Measurements from ENCODE around the gene TNPO2.

Gene TNPO2

DNA sequence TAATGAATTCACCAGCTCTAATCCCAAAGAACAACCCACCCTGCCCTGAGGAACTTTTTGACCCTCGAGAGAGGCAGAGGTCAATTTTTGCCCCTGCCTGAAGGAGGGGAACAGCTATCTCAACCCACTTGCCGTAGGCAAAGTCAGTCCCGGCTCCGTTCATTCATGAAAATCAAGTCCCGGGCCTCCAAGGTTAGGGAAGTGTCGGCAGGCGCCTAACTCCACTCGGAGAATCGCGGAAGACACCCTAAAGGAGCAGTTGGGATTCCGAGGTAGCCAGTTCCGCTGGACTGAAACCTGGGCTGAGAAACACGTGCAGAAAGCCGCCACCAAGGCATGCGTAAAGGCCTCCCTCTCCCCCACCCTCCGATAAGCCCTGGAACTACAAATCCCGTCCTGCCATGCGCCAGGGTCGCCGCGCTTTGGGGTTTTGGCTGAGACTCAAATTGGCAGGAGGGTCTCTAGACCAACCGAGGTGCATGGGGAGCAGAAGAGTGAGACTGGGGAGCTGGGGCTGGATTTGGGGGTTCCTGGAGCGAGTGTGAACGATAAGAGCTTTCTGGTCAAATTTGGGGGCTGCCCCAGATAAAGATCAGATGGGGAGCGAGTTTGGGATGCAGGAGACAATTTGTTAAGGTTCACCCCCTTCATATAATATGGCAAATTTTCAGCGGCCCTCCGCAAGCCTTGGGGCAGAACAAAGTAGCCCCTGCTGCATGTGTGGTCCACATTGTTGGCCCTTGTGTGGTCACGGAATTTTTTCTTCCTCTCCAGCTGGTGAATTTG is at the start of gene TNPO2:
TSS of gene TNPO2 (minus strand) at position 292 of the 786 bp plus-strand sequence. CDS start 2,955 bp downstream, outside the sequence.
- DNase-seq (ENCODE audit: low read depth in 2 of 2): peak; percentile 58 to 69

DNA sequence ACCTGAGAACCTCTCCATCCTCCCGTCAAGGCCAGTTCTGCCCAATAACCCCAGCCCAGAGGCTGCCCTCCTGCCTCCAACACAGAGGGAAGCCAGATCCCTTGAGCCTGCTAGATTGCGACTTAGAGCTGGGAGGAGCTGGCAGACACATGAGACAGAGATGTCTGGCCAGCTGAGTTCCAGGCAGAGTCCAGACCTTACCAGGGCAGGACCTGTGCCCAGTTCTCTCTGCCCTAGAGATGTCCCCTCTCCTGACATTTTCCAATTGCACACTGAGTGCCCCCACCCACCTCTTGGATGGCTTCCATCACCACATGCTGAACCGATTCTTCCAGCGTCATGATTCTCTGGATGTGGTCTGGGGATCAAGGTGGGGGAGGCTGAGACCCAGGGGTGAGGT is 48.6 kb upstream of the TNPO2 start:
- no peak for DNase-seq (ENCODE audit: low read depth in 2 of 2)

DNA sequence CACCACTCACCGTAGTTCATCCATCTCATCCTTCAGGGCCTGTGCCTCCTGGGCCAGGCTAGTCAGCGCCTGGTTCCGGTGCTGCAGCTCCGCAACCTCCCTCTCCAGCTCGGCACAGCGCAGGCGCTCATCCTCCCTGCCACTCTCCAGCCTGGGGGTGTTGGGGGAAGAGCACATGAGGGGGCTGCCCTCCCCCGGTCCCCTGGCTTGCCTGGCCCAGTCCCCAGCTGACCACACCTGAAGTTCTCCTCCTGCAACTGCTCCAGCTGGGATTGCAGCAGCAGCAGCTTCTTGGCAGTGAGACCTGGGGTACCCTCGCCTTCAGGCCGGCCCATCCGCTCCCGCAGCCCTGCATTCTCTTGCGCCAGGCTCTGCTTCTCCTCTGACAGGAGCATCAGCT is 47.2 kb upstream of the TNPO2 start:
- DNase-seq (ENCODE audit: low read depth in 2 of 2): no peak

DNA sequence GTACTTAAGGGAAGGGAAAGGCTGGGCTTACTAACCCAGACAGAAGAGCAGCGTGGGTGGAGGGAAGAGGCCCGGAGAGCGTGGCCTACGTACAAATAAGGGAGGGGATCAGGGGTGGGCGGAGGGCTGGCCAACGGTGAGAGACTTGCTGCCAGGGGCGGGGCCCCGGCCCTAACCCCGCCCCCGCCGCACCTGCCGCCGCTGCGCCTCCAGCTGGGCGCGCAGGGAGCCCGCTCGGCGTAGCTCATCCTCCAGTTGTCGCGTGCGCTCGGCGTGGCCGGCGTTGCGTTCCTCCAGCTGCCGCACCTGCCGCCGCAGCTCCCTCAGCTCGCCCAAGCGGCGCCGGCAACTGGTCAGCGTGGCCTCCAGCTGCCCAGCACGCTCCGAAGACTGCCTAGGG is 46.0 kb upstream of the TNPO2 start:
- DNase-seq (ENCODE audit: low read depth in 2 of 2): peak in 1 of 2 donors; percentile 47

DNA sequence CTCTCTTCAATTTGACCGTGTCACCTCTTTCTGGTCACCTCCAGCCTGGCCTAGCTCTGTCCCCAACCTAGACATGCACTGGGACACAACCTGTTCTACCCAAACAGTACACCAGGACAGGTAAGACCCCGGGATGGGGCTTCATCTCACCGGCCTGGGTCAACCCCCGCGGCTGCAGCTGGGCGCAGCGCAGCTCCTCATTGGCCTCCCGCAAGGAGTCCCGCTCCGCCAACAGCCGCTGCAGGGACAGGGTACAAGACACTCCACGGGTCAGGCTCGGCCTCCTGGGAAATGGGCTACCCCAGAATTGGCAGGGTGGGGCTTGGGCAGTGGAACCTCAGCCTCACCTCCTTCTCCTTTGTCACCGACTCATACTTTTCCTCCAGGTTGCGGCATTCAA is 43.9 kb upstream of the TNPO2 start:
- no peak for DNase-seq (ENCODE audit: low read depth in 2 of 2)

DNA sequence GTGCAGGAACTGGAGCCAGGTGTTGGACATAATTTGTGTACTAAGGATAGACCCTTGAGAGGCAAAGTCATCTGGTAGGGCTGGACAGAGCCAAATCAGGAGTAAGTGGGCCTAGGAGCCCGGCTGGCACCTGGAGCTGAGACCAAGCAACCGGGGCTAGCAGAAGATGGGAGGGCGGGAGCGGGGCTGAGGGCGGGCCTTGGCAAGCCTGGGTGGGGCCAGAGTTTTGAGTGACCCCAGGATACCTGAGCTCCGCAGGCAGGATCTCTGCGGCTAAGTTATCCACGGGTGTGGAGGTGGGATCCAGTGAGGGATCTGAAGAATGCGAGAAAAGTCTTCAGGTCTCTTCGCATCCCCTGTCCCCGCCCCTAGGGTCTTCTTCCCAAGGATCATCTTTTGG is 43.4 kb upstream of the TNPO2 start:
- no peak for DNase-seq (ENCODE audit: low read depth in 2 of 2)

DNA sequence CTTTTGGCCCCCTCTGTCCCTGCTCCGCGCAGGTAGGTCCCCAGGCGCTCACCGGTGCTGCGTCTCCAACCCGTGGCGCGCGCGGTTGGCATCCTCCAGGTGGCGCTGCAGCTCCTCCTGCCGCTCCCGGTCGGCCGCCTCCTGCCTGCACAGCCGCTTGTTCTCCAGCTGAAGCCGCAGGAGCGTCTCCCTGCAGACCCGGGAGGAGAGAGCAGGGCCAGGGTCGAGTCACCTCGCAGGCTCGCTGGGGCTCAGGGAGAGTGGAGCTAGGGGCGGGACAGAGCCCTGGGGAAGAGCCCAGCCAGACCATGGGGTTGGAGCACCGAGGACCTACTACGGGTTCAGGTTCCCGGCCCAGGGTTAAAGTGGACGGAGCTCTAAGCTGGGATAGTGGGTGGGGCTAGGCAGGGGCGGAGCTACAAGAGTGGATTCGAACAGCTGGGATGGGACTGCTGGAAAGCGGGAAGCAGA is 42.4 kb upstream of the TNPO2 start:
- DNase-seq (ENCODE audit: low read depth in 2 of 2): peak; percentile 69 to 82

DNA sequence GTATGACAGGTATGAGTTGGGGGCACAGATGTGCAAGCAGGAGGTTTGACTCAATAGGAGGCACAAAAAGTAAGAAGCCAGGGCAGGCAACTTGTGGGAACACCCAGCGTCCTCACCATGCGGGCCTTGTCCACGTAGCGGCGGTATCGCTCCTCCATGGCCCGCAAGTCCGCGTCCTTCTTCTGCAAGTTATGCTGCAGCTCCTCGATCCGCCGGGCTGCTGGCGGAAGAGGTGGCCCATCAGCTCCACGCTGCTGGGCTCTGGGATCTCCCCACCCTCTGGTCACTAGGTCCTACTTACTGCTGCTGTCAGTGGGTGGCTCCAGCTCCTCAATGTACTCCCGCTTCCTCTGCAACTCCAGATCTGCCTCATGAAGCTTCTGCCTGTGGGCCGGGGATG is 41.0 kb upstream of the TNPO2 start:
- DNase-seq (ENCODE audit: low read depth in 2 of 2): no peak

DNA sequence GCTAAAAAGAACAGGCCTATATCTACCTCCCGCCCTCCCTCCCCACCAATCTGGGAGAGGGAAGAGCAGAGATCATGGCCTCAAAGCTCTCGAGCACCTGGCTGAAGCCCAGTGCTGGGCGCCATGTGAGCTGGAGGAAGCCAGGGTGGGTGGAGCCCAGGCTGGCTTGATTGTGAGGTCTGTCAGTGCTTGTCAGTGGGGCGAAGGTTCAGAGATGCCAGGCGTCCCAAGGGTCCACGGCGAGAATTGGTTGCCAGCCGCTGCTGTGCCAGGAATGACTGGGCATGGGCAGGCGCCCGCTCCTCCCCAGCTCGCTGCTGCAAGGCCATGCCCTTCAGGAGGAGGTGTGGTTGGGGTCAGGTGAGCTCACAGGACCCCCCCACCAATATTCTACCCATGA is 39.4 kb upstream of the TNPO2 start:
- no peak for DNase-seq (ENCODE audit: low read depth in 2 of 2)

DNA sequence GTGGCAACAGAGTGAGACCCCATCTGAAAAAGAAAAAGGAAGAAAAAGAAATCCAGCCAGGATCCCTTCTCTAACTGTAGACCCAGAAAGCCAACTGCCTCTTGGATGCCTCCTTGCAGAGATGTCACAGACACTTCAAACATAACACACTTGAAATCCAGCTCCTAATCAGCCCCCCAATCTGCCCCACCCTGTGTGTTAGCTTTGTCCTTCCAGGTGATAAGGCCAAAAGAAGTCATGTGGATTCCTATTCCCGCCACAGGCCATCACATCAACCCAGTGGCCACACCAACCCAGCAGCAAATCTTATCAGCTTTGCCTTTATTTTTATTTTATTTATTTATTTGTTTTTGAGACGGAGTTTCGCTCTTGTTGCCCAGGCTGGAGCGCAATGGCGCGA is 36.0 kb upstream of the TNPO2 start:
- DNase-seq (ENCODE audit: low read depth in 2 of 2): no peak

DNA sequence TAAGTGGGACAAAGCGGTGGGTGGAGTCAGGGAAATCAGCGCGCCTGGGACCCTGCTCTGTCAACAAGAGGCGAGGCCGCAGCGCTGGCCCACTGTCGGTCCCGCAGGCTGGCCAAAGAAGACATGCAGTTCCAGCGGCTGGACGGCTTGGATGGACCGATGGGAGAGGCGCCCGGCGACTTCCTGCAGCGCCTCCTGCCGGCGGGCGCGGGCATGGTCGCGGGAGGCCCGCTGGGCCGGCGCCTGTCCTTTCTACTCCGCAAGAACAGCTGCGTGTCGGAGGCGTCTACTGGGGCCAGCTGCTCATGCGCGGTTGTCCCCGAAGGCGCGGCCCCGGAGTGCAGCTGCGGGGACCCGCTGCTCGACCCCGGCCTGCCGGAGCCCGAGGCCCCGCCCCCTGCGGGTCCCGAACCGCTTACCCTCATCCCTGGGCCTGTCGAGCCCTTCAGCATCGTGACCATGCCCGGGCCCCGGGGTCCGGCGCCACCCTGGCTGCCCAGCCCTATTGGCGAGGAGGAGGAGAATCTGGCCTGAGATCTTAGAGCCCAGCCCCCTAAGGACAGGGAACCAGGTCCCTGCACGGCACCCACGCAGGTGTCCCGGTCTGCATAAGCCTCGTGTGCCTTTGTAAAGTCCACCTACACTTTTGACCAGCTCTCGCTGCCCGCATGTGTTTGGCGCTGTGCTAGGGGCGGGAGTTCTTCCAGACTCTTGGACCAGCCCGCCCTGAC is 34.0 kb upstream of the TNPO2 start:
- peak; percentile 44 to 46 for DNase-seq (ENCODE audit: low read depth in 2 of 2)

DNA sequence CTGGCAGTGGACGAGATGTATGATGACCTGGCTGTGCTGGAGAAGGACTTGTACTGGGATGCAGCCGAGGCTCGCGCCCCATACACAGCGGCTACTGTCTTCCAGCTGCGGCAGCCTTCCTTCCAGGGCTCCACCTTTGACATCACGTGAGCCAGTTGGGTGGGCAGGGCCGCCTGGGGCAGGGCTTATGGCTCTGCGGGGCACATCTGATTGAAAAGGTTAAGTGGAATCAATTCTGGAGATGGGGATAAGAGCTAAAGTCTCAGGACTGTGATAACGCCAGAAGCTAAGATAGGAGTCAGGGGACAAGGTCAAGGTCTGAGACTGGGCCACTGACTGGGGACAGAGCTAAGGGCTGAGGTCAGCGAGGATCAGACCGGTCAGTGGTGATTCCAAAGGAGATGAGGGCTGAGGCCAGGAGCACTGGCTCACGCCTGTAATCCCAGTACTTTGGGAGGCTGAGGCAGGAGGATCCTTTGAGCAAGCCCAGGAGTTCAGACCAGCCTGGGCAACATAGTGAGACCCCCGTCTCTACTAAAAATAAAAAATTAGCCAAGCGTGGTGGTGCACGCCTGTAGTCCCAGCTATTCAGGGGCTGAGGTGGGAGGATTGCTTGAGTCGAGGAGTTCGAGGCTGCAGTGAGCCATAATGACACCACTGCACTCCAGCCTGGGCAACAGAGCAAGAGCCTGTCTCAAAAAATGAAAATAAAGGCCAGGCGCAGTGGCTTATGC is 32.6 kb upstream of the TNPO2 start:
- no peak for DNase-seq (ENCODE audit: low read depth in 2 of 2)

DNA sequence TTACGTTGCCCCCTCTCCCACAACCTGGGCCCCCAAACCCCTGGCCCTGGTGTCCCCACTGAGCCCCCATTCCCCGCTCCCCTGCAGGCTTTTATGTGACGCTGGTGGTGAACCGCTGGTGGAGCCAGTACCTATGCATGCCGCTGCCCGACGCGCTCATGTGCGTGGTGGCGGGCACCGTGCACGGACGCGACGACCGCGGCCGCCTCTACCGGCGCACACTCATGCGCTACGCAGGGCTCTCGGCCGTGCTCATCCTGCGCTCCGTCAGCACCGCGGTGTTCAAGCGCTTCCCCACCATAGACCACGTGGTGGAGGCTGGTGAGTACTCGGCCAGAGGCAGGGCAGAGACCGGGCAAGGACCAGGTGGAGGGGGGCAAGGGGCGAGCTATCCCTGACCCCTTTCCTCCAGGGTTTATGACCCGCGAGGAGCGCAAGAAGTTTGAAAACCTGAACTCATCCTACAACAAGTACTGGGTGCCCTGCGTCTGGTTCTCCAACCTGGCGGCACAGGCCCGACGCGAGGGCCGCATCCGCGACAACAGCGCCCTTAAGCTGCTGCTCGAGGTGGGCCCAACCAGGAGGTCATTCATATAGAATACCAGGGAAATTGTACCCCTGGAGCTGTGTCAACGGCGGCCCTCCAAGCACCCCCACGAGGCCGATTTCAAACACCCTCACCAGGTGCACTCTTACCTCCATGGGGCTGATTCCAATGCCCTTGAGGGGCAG is 30.9 kb upstream of the TNPO2 start:
- no peak for DNase-seq (ENCODE audit: low read depth in 2 of 2)

DNA sequence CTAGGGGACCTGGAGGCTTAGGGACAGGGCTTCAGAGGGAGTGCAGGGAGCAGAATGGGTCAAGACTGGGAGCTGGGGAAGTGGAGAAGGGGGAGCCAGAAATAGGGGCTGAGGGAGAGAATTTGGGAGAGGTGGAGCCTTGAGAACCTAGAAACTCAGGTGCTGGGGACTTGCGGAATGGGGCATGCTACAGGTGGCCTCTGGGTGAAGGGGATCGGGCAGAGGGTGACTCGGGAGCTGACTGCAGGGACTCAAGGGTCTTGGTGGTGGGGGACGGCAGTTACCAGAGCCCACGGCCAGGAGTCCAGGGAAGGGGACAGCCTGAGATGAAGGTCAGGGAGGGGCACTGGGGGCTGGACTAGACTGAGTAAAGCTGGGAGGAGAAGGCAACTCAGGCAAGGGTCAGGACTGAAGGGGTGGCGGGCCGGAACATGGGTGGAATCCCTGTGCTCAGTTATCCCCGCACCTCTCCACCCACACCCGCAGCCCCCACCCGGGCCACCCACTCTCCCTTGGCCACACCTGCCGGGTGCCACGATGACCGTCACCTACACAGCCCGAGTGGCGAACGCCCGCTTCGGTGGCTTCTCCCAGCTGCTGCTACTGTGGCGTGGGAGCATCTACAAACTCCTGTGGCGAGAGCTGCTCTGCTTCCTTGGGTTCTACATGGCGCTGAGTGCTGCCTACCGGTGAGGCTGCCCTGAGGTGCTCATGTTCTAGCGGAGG is 28.5 kb upstream of the TNPO2 start:
- no peak for DNase-seq (ENCODE audit: low read depth in 2 of 2)

DNA sequence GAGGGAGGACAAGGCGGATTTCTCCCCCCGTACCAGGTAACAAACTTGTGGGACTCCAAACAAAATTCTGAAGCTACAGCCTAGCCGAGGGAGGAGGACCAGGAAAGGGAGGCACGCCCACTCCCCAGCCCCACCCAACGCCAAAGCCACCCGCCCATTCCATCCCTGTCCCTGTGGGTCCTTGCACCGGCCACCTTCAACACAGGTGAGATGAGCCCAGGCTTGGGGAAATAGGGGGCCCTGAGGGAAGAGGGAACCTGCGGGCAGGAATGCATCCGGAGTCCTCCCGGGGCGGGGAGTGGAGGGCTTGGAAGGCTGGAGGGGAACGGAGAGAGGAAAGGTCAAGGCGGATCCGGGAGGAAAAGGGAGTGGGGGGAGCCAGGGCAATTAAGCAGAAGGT is 27.9 kb upstream of the TNPO2 start, which contains the start of gene BEST2:
TSS of gene BEST2 (plus strand) at position 157 of the 400 bp plus-strand sequence. CDS start 802 bp downstream, outside the sequence.
- no peak for DNase-seq (ENCODE audit: low read depth in 2 of 2)

DNA sequence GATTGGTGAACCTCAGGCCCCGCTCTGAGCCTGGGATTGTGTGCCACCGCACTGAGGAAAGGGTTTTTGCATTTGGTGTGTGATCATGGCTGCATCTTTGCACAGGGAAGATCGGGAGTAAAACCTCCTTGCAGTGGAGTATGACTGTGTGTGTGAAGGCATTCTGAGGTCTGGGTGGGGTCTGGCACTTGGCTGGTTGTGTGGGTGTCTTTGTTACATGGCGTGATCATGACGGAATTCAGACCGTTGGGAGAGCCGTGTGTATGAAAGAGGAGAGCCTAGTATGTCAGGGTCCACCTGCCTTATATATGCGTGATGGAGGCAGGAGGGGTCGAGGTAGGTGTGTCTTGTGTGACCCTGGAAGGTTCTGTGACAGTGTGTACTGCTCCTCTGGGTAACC is 27.1 kb upstream of the TNPO2 start:
- no peak for DNase-seq (ENCODE audit: low read depth in 2 of 2)

DNA sequence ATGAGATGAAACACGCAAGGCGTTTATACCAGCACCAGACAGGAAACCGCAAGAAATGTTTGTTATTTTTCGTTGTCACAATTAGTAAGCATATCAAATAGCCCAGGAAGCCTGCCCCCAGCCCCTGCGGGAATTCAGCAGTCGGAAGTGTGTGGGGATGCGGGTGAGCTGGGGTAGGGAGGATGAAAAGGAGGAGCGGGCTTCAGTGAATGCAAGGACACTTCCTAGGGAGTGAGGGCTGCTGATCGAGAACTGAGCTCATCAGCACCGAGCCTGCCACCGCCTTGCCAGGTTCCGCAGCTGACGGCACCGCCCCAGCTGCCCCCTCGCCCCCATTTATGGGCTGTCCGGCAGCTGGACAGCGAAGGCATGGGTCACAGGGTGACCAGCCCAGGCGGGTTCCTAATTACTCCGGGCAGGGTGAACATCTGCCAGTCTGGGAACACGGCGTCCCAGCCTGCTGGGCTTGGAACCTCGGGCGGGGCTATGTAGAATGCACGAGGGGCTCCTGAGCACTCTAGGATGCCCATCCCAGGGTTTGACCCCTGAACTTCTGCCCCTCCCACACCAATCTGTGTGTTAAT is 26.3 kb upstream of the TNPO2 start:
- DNase-seq (ENCODE audit: low read depth in 2 of 2): no peak

DNA sequence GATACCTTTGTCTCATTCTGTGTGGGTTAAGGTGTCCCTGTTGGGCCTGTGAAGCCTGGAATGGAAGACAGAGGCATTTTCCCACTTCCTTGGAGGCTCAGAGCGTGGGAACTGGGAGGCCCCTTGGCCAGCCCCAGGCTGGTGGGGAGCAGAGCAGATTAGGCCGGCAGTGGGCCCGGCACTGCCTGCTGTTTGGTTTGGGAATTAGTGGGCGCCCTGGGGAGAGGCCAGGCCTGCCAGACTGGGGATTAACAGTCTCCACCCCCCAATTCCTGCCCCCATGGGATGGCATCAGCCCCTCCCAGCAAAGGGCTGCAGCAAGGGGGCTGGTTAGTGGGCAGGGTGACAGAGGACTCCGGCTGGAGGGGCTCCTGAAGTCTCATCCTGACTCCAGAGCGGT is 24.8 kb upstream of the TNPO2 start:
- no peak for DNase-seq (ENCODE audit: low read depth in 2 of 2)

DNA sequence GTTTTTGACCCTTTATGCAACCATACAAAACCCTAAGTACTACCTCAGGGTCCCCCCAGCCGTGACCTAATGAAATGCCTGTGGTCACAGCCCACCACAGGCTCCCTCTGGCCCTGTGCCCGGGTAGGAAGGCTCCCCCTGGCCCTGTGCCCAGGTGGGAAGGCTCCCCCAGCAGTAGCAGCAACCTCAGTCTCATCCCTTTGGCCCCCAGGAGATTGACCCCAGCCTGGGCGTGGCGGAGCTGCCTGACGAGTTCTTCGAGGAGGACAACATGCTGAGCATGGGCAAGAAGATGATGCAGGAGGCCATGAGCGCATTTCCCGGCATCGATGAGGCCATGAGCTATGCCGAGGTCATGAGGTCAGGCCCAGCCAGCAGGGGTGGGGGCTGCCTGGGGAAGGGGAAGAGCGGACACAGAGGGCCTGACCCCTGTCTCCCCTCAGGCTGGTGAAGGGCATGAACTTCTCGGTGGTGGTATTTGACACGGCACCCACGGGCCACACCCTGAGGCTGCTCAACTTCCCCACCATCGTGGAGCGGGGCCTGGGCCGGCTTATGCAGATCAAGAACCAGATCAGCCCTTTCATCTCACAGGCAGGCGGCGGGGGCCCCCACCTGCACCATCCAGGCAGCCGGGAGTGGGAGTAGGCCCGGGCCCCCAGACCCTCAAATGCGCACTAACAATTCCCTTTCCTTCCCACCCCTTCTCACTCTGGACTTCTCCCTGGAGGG is 21.6 kb upstream of the TNPO2 start:
- no peak for DNase-seq (ENCODE audit: low read depth in 2 of 2)

DNA sequence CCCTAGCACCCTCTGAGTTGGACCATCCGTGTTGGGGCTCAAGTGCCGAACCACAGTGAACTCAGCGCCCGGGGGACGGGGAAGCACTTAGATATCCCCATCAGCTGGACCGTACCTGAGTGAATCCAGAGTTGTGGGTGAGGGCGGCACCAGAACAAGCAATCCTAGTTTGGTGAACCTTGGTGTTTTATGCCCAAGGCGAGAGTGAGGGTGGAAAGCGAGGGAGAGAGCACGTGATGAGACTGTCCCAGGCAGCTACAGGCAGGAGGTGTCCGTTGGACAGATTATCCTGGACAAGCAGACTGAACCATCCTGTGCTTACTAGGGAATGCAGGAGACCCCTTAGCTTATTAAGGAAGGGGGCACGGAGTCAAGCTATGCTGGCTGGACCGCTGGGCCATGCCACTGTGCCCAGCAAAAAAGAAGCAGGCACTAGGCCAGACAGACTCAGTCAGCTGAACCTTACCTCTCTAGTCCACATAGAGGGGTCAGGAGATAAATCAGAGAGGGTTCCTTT is 14.2 kb upstream of the TNPO2 start:
- DNase-seq (ENCODE audit: low read depth in 2 of 2): no peak

Data from activated CD4-positive, alpha-beta T cell treated with anti-CD3 and anti-CD28 coated beads for 24 hours (primary cell).